Measurements from ENCODE around the gene GUCD1. TPM values are rescaled to one million over a fixed set of nuclear protein-coding genes. Genes with fewer than 3 reads are reported as not detected.
A peak's percentile ranks its signal among the peaks of the same experiment; 100 is the strongest.

GUCD1 gene
- total and polyA plus RNA-seq, 2 of the 13 experiments (the other 11 are each of a cell fraction or from before 2014, with no cell fraction given) = 128 to 245 TPM

DNA sequence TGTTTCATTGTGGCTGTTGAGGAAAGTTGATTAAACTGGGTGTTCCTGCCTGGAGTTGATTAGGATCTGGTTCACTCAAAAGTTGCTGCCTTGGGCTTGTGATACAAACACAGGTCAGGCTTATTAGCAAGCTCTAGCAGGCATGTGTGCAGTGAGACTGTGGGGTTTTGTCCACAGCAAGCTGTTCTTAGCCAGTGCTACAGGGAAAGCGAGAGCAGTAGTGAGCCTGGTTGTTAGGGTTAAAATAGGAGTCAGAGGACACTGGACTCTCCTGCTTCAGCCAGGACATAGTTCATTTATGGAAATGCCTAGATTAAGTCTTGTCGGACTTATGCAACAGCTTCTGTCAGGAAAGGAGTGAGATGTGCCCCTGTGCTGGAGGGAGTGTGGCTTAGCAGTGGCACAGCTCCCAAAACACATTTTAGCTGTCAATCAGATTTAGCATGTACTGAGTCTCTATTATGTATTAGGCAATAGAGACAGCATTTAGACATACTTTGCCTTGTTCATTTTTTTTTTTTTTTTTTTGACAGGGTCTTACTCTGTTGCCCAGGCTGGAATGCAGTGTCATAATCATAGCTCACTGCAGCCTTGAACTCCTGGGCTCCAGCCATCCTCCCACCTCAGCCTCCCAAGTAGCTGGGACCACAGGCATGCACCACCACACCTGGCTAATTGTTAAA lies 9.6 kb upstream of the GUCD1 start (continued):
- TF ChIP-seq, protein P1, sequence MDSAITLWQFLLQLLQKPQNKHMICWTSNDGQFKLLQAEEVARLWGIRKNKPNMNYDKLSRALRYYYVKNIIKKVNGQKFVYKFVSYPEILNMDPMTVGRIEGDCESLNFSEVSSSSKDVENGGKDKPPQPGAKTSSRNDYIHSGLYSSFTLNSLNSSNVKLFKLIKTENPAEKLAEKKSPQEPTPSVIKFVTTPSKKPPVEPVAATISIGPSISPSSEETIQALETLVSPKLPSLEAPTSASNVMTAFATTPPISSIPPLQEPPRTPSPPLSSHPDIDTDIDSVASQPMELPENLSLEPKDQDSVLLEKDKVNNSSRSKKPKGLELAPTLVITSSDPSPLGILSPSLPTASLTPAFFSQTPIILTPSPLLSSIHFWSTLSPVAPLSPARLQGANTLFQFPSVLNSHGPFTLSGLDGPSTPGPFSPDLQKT (CRISPR knock-in tag; IDR thresholded peaks at IDR 0.05; ENCODE audit: borderline replicate concordance) = no peak
- TF ChIP-seq XBP1 (CRISPR knock-in tag; IDR thresholded peaks at IDR 0.05) = no peak
- TF ChIP-seq ZNF776 (CRISPR knock-in tag; IDR thresholded peaks at IDR 0.05) = no peak
- no peak for TF ChIP-seq JUNB (CRISPR knock-in tag; IDR thresholded peaks at IDR 0.05; ENCODE audit: borderline replicate concordance)
- 0 out of 2 replicates have a peak, but pooled peaks have one; percentile 30 for TF ChIP-seq FOXA3 (CRISPR knock-in tag; IDR thresholded peaks at IDR 0.05)
- TF ChIP-seq ZNF44 (CRISPR knock-in tag; IDR thresholded peaks at IDR 0.05) = no peak
- TF ChIP-seq, protein P2, sequence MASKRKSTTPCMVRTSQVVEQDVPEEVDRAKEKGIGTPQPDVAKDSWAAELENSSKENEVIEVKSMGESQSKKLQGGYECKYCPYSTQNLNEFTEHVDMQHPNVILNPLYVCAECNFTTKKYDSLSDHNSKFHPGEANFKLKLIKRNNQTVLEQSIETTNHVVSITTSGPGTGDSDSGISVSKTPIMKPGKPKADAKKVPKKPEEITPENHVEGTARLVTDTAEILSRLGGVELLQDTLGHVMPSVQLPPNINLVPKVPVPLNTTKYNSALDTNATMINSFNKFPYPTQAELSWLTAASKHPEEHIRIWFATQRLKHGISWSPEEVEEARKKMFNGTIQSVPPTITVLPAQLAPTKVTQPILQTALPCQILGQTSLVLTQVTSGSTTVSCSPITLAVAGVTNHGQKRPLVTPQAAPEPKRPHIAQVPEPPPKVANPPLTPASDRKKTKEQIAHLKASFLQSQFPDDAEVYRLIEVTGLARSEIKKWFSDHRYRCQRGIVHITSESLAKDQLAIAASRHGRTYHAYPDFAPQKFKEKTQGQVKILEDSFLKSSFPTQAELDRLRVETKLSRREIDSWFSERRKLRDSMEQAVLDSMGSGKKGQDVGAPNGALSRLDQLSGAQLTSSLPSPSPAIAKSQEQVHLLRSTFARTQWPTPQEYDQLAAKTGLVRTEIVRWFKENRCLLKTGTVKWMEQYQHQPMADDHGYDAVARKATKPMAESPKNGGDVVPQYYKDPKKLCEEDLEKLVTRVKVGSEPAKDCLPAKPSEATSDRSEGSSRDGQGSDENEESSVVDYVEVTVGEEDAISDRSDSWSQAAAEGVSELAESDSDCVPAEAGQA (IDR thresholded peaks at IDR 0.05; ENCODE audit: low read depth) = no peak
- TF ChIP-seq, protein P2 (CRISPR knock-in tag; IDR thresholded peaks at IDR 0.05; ENCODE audit: borderline replicate concordance) = no peak
- TF ChIP-seq CBX2 (IDR thresholded peaks at IDR 0.05; ENCODE audit: low read depth, low read length) = no peak
- TF ChIP-seq CBX2 (CRISPR knock-in tag; IDR thresholded peaks at IDR 0.05; ENCODE audit: low read depth) = no peak
- no peak for TF ChIP-seq ZNF543 (CRISPR knock-in tag; IDR thresholded peaks at IDR 0.05)
- TF ChIP-seq, protein P3, sequence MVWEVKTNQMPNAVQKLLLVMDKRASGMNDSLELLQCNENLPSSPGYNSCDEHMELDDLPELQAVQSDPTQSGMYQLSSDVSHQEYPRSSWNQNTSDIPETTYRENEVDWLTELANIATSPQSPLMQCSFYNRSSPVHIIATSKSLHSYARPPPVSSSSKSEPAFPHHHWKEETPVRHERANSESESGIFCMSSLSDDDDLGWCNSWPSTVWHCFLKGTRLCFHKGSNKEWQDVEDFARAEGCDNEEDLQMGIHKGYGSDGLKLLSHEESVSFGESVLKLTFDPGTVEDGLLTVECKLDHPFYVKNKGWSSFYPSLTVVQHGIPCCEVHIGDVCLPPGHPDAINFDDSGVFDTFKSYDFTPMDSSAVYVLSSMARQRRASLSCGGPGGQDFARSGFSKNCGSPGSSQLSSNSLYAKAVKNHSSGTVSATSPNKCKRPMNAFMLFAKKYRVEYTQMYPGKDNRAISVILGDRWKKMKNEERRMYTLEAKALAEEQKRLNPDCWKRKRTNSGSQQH (CRISPR knock-in tag; IDR thresholded peaks at IDR 0.05; ENCODE audit: low read depth) = no peak
- TF ChIP-seq, protein P4, sequence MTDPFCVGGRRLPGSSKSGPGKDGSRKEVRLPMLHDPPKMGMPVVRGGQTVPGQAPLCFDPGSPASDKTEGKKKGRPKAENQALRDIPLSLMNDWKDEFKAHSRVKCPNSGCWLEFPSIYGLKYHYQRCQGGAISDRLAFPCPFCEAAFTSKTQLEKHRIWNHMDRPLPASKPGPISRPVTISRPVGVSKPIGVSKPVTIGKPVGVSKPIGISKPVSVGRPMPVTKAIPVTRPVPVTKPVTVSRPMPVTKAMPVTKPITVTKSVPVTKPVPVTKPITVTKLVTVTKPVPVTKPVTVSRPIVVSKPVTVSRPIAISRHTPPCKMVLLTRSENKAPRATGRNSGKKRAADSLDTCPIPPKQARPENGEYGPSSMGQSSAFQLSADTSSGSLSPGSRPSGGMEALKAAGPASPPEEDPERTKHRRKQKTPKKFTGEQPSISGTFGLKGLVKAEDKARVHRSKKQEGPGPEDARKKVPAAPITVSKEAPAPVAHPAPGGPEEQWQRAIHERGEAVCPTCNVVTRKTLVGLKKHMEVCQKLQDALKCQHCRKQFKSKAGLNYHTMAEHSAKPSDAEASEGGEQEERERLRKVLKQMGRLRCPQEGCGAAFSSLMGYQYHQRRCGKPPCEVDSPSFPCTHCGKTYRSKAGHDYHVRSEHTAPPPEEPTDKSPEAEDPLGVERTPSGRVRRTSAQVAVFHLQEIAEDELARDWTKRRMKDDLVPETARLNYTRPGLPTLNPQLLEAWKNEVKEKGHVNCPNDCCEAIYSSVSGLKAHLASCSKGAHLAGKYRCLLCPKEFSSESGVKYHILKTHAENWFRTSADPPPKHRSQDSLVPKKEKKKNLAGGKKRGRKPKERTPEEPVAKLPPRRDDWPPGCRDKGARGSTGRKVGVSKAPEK (CRISPR knock-in tag; IDR thresholded peaks at IDR 0.05; ENCODE audit: borderline replicate concordance) = no peak
- TF ChIP-seq SMAD1 (CRISPR knock-in tag; IDR thresholded peaks at IDR 0.05; ENCODE audit: borderline replicate concordance, low read depth) = no peak
- TF ChIP-seq ADNP (CRISPR knock-in tag; IDR thresholded peaks at IDR 0.05) = no peak
- TF ChIP-seq NR2F2 (IDR thresholded peaks at IDR 0.05; ENCODE audit: borderline replicate concordance, low read depth) = no peak
